ENCODE measurements around the gene HBA1. TPM values are rescaled to one million over a fixed set of nuclear protein-coding genes. Genes with fewer than 3 reads are reported as not detected.
"Not testable (repeated sequence)": the region's sequence is repeated elsewhere in the genome, so short reads cannot be mapped to it uniquely, and the experiment has no call there.

Gene HBA1
- total and polyA plus RNA-seq, 4 donors, result 38.1 to 2,695 (median 450) TPM

GRCh38 chr16:160691-161190 lies 15.7 kb upstream of the HBA1 start:
- peaks cover 0 to 7% (median 0%) of the 10 kb centered on the region in 5 donors for H3K4me1 ChIP-seq (ENCODE audit: control insufficient read depth in 5 of 5, insufficient read depth in 5 of 5, low read length in 5 of 5)
- H3K27me3 ChIP-seq (ENCODE audit: control insufficient read depth in 3 of 3, insufficient read depth in 3 of 3, low read length in 2 of 3), result peaks cover 3 to 43% (median 28%) of the 10 kb centered on the region in 3 donors
- no peak for ATAC-seq (ENCODE audit: insufficient read depth, low FRiP score)
- no peaks in the 10 kb centered on the region for H3K9me3 ChIP-seq (ENCODE audit: control insufficient read depth in 4 of 4, insufficient read depth in 3 of 4, low read length in 3 of 4)
- WGBS, 2 donors, result 65 to 71% methylated on average over 15 to 18 of the region's 18 CpGs
- H3K9ac ChIP-seq (ENCODE audit: insufficient read depth in 1 of 2, low read length in 2 of 2), result no peak overlapping the region
- no peak for DNase-seq
- H3K36me3 ChIP-seq (ENCODE audit: control insufficient read depth in 4 of 4, insufficient read depth in 4 of 4, low read length in 4 of 4), result no peaks in the 10 kb centered on the region
- no peak overlapping the region for H3K4me3 ChIP-seq
- H3K27ac ChIP-seq (ENCODE audit: low read depth in 1 of 2, low read length in 1 of 2), result no peak overlapping the region
- TF ChIP-seq CTCF (IDR thresholded peaks at IDR 0.05; ENCODE audit: control extremely low read depth, extremely low read depth), result no peak

- Histone ChIP-seq H3K9ac (ENCODE audit: insufficient read depth in 1 of 2, low read length in 2 of 2) (no peak overlapping the region), H3K4me1 (ENCODE audit: control insufficient read depth in 5 of 5, insufficient read depth in 5 of 5, low read length in 5 of 5) (peaks cover 0 to 12% (median 0%) of the 10 kb centered on the region in 5 donors), H3K4me3 (no peak overlapping the region), H3K27ac (ENCODE audit: low read depth in 1 of 2, low read length in 1 of 2) (no peak overlapping the region), H3K9me3 (ENCODE audit: control insufficient read depth in 4 of 4, insufficient read depth in 3 of 4, low read length in 3 of 4) (peaks cover 0 to 2% (median 0%) of the 10 kb centered on the region in 4 donors), H3K27me3 (ENCODE audit: control insufficient read depth in 3 of 3, insufficient read depth in 3 of 3, low read length in 2 of 3) (peaks cover 5 to 53% (median 32%) of the 10 kb centered on the region in 3 donors), H3K36me3 (ENCODE audit: control insufficient read depth in 4 of 4, insufficient read depth in 4 of 4, low read length in 4 of 4) (no peaks in the 10 kb centered on the region)
- ATAC-seq (ENCODE audit: insufficient read depth, low FRiP score), result no peak
- TF ChIP-seq CTCF (IDR thresholded peaks at IDR 0.05; ENCODE audit: control extremely low read depth, extremely low read depth), result no peak
- WGBS, 2 donors, result 85 to 93% methylated on average over 13 of the region's 13 CpGs
- no peak for DNase-seq
These were observed 14.0 kb upstream of the HBA1 start for GRCh38 chr16:162271-162991.

GRCh38 chr16:163139-163538 lies 13.3 kb upstream of the HBA1 start:
- Histone ChIP-seq H3K27me3 (ENCODE audit: control insufficient read depth in 3 of 3, insufficient read depth in 3 of 3, low read length in 2 of 3) (peaks cover 5 to 59% (median 35%) of the 10 kb centered on the region in 3 donors), H3K4me1 (ENCODE audit: control insufficient read depth in 5 of 5, insufficient read depth in 5 of 5, low read length in 5 of 5) (peaks cover 0 to 12% (median 0%) of the 10 kb centered on the region in 5 donors)
- H3K36me3 ChIP-seq (ENCODE audit: control insufficient read depth in 4 of 4, insufficient read depth in 4 of 4, low read length in 4 of 4); H3K9me3 ChIP-seq (ENCODE audit: control insufficient read depth in 4 of 4, insufficient read depth in 3 of 4, low read length in 3 of 4); H3K27ac ChIP-seq (ENCODE audit: low read depth in 1 of 2, low read length in 1 of 2); H3K9ac ChIP-seq (ENCODE audit: insufficient read depth in 1 of 2, low read length in 2 of 2); DNase-seq; H3K4me3 ChIP-seq; ATAC-seq (ENCODE audit: insufficient read depth, low FRiP score): not testable (repeated sequence)
- WGBS, 2 donors, result 85 to 89% methylated on average over 5 to 10 of the region's 10 CpGs

DNA sequence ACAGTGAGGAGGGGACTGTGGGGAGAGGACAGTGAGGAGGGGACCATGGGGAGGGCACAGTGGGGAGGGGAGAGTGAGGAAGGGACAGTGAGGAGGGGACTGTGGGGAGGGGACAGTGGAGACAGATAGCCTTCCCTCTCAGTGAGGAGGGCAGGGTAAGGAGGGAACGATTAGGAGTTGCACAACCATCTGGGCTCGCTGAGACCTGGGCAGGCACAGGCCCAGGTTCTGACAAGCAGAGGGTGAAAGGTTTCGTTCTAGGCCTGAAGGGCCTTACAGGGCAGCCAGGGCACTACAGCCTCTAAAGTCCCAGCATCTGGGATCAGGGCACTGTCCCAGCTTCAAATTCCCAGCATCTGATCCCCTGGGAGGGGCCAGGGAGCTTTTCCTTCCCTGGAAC lies 12.8 kb upstream of the HBA1 start:
- ATAC-seq (ENCODE audit: insufficient read depth, low FRiP score); H3K9me3 ChIP-seq (ENCODE audit: control insufficient read depth in 4 of 4, insufficient read depth in 3 of 4, low read length in 3 of 4); H3K36me3 ChIP-seq (ENCODE audit: control insufficient read depth in 4 of 4, insufficient read depth in 4 of 4, low read length in 4 of 4); H3K27ac ChIP-seq (ENCODE audit: low read depth in 1 of 2, low read length in 1 of 2); H3K9ac ChIP-seq (ENCODE audit: insufficient read depth in 1 of 2, low read length in 2 of 2); H3K4me3 ChIP-seq; DNase-seq: not testable (repeated sequence)
- 9 to 46% methylated on average over 2 of the region's 3 CpGs for WGBS, 2 donors
- Histone ChIP-seq H3K4me1 (ENCODE audit: control insufficient read depth in 5 of 5, insufficient read depth in 5 of 5, low read length in 5 of 5) (peaks cover 0 to 12% (median 0%) of the 10 kb centered on the region in 5 donors), H3K27me3 (ENCODE audit: control insufficient read depth in 3 of 3, insufficient read depth in 3 of 3, low read length in 2 of 3) (peaks cover 5 to 63% (median 37%) of the 10 kb centered on the region in 3 donors)

- H3K36me3 ChIP-seq (ENCODE audit: control insufficient read depth in 4 of 4, insufficient read depth in 4 of 4, low read length in 4 of 4); H3K27ac ChIP-seq (ENCODE audit: low read depth in 1 of 2, low read length in 1 of 2); H3K4me3 ChIP-seq; H3K9me3 ChIP-seq (ENCODE audit: control insufficient read depth in 4 of 4, insufficient read depth in 3 of 4, low read length in 3 of 4); H3K9ac ChIP-seq (ENCODE audit: insufficient read depth in 1 of 2, low read length in 2 of 2); ATAC-seq (ENCODE audit: insufficient read depth, low FRiP score); DNase-seq: not testable (repeated sequence)
- WGBS, 2 donors, result 2% methylated on average over 14 of the region's 80 CpGs; no CpG with 5 or more reads in 1 of the 2 donors
- Histone ChIP-seq H3K4me1 (ENCODE audit: control insufficient read depth in 5 of 5, insufficient read depth in 5 of 5, low read length in 5 of 5) (peaks cover 0 to 12% (median 0%) of the 10 kb centered on the region in 5 donors), H3K27me3 (ENCODE audit: control insufficient read depth in 3 of 3, insufficient read depth in 3 of 3, low read length in 2 of 3) (peaks cover 5 to 67% (median 38%) of the 10 kb centered on the region in 3 donors)
These were observed 12.2 kb upstream of the HBA1 start for GRCh38 chr16:164134-164823.

All from lung (tissue), 12 donors.